Stimulated activated CD8-positive, alpha-beta memory T cell treated with anti-CD3 and anti-CD28 coated beads, Interleukin-12 subunit alpha, Interleukin-12 subunit beta, amount 100 ng/mL, for 4 hours (primary cell): ENCODE results near the gene MPZL1.

Experiments used
- DNase-seq: peaks from one replicate; pipeline ENCODE4 v3.0.0-alpha.2; 2020; ENCODE audit warnings: low read depth

Gene MPZL1

GRCh38 chr1:167695756-167696561, 25.8 kb upstream of the MPZL1 start:
- DNase-seq = no peak

DNA sequence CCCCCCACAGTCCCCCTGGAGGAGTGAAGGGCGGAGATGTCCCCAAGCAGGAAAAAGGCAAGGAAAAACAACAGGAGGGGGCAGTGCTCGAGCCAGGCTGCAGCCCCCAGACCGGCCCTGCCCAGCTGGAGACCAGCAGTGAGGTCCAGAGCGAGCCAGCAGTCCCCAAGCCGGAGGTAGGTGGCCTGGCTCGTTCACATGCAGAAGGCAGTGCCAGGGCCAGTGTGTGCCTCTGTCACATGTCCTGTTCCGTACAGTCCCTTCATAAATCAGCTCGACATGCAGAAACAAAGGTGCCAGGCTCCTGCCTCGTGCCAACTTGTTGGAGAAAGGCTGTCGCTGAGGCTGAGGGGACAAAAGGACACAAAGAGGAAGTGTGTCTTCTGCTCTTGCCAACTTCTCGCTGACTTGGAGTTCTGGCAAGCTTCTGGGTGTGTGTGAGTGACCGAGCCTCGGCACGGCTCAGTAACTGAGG, 24.1 kb upstream of the MPZL1 start:
- DNase-seq = no peak

DNA sequence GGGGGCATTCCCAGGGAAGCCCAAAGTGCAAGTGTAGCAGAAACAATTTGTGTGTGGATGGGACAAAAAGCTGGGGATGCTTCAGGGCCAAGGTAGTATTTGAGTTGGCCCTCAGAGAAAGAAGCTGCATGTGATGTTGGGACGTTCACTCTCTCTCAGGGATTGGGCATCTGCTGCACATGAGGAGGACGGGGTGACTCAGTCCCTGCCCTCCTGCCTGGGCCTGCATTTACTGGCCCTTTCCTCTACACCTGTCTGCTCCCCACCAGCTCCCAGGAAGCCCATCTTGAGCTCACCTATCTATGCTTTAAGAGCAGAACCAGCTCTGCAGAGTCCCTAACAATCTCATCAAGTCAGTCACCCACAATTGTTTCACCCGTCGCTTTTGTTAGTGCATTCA, 23.5 kb upstream of the MPZL1 start:
- no peak for DNase-seq

- no peak for DNase-seq
Observed at GRCh38 chr1:167701510-167701909, 20.3 kb upstream of the MPZL1 start.

GRCh38 chr1:167703557-167703956, 18.2 kb upstream of the MPZL1 start:
- DNase-seq = no peak

DNA sequence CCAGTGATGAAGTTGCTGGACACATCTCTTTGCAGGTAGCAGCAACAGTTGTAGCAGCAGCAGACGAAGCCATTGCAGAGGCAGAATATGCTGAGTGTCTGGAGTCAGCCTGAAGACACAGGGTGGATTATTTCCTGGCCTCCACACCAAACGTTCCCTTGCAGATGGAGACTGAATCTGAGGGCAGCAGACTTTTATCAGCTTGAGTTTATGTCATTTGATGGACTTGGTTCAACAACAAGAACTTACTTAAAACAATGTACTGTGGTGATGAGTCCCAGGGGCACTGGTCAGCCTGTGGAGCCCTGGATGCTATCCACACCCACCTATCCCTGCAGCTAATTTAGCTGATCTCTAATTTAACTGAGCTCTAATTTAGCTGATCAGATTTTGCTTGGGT, 17.1 kb upstream of the MPZL1 start:
- DNase-seq = no peak

- DNase-seq = no peak
Observed at GRCh38 chr1:167705250-167705649, 16.5 kb upstream of the MPZL1 start.

- DNase-seq = no peak
Observed at GRCh38 chr1:167706363-167706762, 15.4 kb upstream of the MPZL1 start.

DNA sequence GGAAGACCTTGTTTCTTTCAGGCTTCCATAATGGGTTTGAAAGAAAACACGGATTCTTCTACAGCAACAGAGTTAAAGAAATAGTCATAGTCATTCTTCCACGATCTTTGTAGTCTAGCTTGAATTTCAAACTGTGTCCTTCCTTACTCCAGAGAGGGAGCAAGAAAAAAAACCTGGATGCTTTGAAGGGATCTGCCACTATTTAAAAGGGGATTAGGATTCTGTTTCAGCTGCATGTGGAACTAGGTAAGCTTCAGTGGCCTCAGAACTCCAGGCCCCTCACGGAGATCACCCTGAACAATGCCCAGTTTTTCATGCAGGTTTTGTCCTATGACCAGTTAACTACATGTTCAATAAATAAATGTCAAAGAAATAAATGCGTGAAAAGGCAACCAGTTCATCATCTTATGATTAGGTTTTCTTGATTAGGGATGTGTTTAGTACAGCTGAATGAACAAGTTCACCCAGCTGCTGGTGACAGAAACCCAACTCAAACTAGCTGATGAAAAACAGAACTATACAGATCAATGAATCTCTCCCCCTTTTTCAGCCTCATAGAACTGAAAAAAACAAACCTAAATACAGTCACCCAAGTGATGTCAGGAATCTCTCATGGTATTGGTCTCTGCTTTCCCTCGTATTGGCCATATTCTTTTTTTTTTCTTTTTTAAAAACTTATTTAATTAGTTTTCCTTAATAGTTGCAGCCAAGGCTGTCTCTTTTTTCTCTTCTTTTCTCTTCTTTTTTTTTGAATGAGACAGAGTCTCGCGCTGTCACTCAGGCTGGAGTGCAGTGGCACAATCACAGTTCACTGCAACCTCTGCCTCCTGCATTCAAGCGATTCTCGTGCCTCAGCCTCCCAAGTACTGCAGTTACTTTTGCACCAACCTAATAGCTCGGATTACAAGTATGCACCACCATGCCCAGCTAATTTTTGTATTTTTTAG, 14.6 kb upstream of the MPZL1 start:
- no peak for DNase-seq

- DNase-seq = no peak
Observed at GRCh38 chr1:167707942-167708341, 13.8 kb upstream of the MPZL1 start.

DNA sequence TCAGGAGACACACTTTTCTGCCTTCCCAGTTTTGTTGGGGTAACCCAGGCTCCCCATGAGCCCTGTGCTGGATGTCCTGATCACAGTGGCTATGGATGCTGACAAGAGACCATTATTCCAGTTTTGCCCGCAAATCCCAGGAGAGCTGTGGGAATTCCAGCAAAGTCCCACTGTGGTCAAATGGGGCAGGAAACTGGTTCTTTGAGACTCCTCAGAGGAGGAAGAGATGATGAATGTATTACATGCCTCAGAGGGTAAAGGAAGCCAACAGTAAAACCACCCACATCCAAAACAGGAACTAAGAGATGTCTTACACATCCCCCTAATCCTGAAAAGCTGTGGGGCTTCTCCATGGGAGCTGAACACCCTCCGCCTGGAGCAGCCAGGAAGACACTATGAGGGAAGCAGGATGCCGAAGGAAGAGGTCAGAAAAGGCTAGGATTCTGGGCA, 12.8 kb upstream of the MPZL1 start:
- DNase-seq = no peak

- no peak for DNase-seq
Observed at GRCh38 chr1:167710836-167711235, 10.9 kb upstream of the MPZL1 start.

DNA sequence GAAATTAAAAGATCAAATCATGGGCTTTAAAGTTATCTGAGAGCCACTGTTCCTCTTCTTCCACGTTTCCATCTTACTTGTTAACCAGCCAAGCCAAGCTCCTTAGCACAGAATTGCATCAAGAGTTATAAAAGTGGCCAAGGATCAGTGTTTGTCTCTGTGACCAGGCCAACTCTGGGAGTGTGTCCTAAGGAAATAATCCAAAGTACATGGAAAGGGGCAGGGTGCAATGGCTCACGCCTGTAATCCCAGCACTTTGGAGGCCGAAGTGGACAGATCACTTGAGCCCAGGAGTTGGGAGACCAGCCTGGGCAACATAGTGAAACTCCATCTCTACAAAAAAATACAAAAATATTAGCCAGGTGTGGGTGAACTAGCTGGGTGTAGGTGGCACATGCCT, 10.0 kb upstream of the MPZL1 start:
- no peak for DNase-seq

GRCh38 chr1:167713330-167714081, 8.3 kb upstream of the MPZL1 start:
- DNase-seq = no peak

DNA sequence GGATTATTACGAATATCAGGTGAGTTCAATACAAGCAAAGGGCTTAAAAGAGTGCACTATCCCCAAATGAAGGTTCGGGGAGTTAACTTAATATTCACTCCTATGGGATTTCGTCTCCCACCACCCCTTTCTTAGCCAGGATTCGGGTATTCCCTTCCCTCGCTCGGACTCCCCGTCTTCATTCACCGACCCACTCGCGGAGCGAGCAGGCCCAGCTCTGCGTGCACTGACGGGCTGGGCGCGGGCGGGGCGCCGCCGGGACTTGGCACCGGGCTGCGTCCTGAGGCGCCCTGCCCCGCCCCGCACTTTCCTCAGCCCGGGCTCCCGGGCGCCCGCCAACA, 7.7 kb upstream of the MPZL1 start:
- DNase-seq = no peak

- peak; percentile 83 for DNase-seq
Observed at GRCh38 chr1:167714439-167715156, 7.2 kb upstream of the MPZL1 start.

GRCh38 chr1:167715157-167715999, 6.4 kb upstream of the MPZL1 start:
- peak; percentile 67 for DNase-seq

GRCh38 chr1:167716000-167716271, 5.8 kb upstream of the MPZL1 start:
- DNase-seq = no peak

GRCh38 chr1:167717351-167717750, 4.4 kb upstream of the MPZL1 start:
- no peak for DNase-seq

- no peak for DNase-seq
Observed at GRCh38 chr1:167718914-167719691, 2.7 kb upstream of the MPZL1 start.
